ENCODE results near the gene SHISA7.

Gene SHISA7

GRCh38 chr19:55387736-55388497 lies 55.2 kb downstream of the SHISA7 start:
- no peak for DNase-seq (ENCODE audit: low read depth in 2 of 2)

DNA sequence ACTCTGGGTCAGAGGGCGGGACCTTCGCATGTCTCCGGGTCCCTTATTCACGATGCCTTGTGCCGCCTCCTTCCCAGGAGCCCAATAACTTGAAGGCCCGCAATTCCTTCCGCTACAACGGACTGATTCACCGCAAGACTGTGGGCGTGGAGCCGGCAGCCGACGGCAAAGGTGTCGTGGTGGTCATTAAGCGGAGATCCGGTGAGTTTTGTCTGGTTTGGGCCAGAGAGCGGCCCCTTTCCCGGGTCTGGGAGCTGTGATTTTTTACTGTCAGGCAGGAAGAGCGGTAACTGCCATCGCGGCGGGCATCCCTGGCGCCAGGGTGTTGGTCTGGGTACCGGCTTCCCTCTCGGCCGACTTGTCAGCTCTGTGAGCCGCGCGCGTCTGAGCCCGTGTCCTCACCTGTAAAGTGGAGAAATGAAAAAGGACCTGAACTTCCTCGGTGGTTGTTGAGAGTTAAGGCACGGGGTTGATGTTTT lies 56.6 kb downstream of the SHISA7 start:
- peak in 1 of 2 donors; percentile 8 for DNase-seq (ENCODE audit: low read depth in 2 of 2)

GRCh38 chr19:55385724-55386492 lies 57.2 kb downstream of the SHISA7 start, which contains the start of gene RPL28:
Gene RPL28 (plus strand): TSS chr19:55385932. CDS start chr19:55386358, 426 bp downstream.
- peak; percentile 95 to 97 for DNase-seq (ENCODE audit: low read depth in 2 of 2)

GRCh38 chr19:55384920-55385723 lies 58.0 kb downstream of the SHISA7 start:
- peak; percentile 86 to 90 for DNase-seq (ENCODE audit: low read depth in 2 of 2)

GRCh38 chr19:55384131-55384919 lies 58.8 kb downstream of the SHISA7 start, which contains the start of gene TMEM238:
Gene TMEM238 (minus strand): TSS chr19:55384292. CDS start chr19:55384259, 33 bp downstream.
- DNase-seq (ENCODE audit: low read depth in 2 of 2), result peak in 1 of 2 donors; percentile 26

DNA sequence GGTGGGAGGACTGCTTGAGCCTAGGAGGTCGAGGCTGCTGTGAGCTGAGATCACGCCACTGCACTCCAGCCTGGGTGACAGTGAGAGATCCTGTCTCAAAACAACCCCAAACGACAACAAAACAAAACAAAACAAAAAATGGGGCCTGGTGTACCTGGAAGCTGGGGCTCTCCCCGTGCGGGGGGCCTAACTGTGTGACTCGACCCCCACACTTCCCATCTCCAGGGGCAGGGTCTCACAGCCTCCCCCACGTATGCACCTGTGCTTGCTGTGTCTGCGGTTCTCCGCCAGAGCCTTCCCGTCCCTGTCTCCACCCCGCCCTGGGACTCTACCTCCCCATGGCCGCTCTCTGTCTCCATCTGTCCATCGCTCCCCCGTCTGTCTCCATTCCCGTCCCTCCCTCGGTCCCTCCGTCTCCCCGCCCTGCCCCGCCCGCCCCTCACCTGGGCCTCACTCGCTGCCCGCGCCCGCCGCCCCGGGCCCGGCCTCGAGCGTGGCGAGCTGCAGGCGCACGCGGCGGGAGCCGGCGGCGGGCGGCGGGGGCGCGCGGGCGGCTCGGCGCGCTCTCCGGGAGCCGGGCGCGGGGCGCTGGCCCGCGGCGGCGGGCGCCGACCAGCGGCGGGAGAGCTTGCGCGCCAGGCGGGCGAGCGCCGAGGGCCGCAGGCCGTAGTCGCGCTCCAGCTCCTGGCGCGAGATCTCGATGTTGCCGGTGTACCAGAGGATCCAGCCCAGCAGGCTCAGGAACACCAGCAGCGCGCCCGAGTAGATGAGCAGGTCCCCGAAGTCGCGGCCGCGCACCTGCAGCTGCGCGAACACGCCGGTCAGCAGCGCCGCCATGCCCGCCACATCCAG lies 59.6 kb downstream of the SHISA7 start:
- peak in 1 of 2 donors; percentile 27 for DNase-seq (ENCODE audit: low read depth in 2 of 2)

GRCh38 chr19:55382522-55383054 lies 60.5 kb downstream of the SHISA7 start:
- no peak for DNase-seq (ENCODE audit: low read depth in 2 of 2)

DNA sequence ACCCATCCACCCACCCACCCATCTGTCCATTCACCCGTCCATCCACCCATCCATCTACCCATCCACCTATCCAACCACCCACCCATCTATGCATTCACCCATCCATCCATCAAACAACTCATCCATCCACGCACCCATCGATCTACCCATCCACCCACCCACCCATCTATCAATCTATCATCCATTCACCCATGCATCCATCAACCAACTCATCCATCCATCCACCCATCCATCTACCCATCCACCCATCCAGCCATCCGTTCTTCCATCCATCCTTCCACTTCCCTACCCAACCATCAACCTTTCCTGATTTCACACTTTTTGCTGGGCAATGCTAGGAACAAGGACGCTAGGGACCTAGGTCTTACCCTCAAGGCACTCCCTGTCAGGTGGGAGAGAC lies 61.1 kb downstream of the SHISA7 start:
- no peak for DNase-seq (ENCODE audit: low read depth in 2 of 2)

DNA sequence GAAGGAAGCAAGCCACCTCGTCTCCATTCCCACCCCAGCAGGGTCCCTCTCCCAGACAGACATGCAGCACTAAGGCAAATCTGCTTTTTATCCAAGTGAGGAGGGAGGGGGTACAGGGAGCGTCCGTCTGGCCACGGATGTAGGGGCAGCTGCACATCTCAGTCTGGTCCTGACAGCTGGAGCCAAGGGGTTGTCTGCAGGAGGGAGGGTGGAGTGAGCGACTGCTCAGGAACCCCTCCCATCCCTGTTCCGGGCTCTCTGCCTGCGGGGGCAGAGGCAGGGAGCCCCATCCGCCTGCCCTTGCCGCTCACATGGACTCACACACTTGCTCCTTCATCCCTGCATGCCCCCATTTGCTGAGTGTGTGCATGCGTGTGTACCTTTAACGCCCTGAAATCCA lies 63.9 kb downstream of the SHISA7 start:
- DNase-seq (ENCODE audit: low read depth in 2 of 2), result no peak
